ENCODE results near the gene ZNF71. TPM values are rescaled to one million over a fixed set of nuclear protein-coding genes. Genes with fewer than 3 reads are reported as not detected.
"Not testable (repeated sequence)": the region's sequence is repeated elsewhere in the genome, so short reads cannot be mapped to it uniquely, and the experiment has no call there.

ZNF71 gene
- total RNA-seq, 2 experiments from 2014 or later: 8.3 to 8.5 TPM

- peak within 1 kb of the TSS; percentile 88 for H3K4me3 Mint-ChIP-seq
- H3K27ac Mint-ChIP-seq: peak within 1 kb of the TSS; percentile 87
- DNase-seq (peak; percentile 92), ATAC-seq (ENCODE audit: low read depth) (peak; percentile 92)
- POLR2A ChIA-PET: interaction anchor here (0.7 to 1.0 kb wide), 2 partner anchors 134 to 267 kb away, joined by 3 to 4 read pairs; partner anchors contain the start of gene ZNF583
- peaks cover 10% of the 10 kb centered on the region for H3K4me1 Mint-ChIP-seq
- H3K36me3 Mint-ChIP-seq: peaks cover 14% of the 10 kb centered on the region
- H3K27me3 Mint-ChIP-seq: no peaks in the 10 kb centered on the region
- H3K9me3 Mint-ChIP-seq: peaks cover 13% of the 10 kb centered on the region
These were observed 76.5 kb downstream of the ZNF71 start, which contains the start of gene ZNF835 for GRCh38 chr19:56671613-56671994. Gene ZNF835 (minus strand): TSS chr19:56671757. CDS start chr19:56665198, 6,559 bp downstream.

- H3K27ac Mint-ChIP-seq; H3K27me3 Mint-ChIP-seq; H3K4me1 Mint-ChIP-seq; ATAC-seq (ENCODE audit: low read depth); H3K4me3 Mint-ChIP-seq; POLR2A ChIA-PET; DNase-seq: not testable (repeated sequence)
- Mint-ChIP-seq H3K36me3 (peaks cover 14% of the 10 kb centered on the region), H3K9me3 (peaks cover 16% of the 10 kb centered on the region)
These were observed 77.5 kb downstream of the ZNF71 start for GRCh38 chr19:56672610-56673009.

Other genes starting within 250 kb of the ZNF71 start
- gene ZNF582, start 201.8 kb upstream of the ZNF71 start, total RNA-seq: 1 to 10 TPM; 5.0 to 5.5 TPM
- 1 to 10 TPM; 8.5 to 9.2 TPM for gene ZNF583, start 191.0 kb upstream of the ZNF71 start, total RNA-seq
- 1 to 10 TPM; 2.0 TPM for gene ZNF667, start 118.0 kb upstream of the ZNF71 start, total RNA-seq
- 1 to 10 TPM; 1.5 to 4.0 TPM for gene ZNF471, start 87.4 kb upstream of the ZNF71 start, total RNA-seq
- gene ZFP28, start 56.4 kb upstream of the ZNF71 start, total RNA-seq: 10 to 100 TPM; 12.2 TPM
- 1 to 10 TPM; 7.3 to 8.8 TPM for gene ZNF470, start 27.8 kb upstream of the ZNF71 start, total RNA-seq
- under 1 TPM in 1 of 2 experiments, not detected in 1; 0.39 TPM for gene SMIM17, start 47.9 kb downstream of the ZNF71 start, total RNA-seq
- 1 to 10 TPM; 3.8 to 6.5 TPM for gene ZNF835, start 76.5 kb downstream of the ZNF71 start, total RNA-seq
- gene PEG3, start 245.4 kb downstream of the ZNF71 start, total RNA-seq: under 1 TPM; 0.06 TPM
- gene ZIM2, start 245.4 kb downstream of the ZNF71 start, total RNA-seq: not detected

Measured in activated naive CD8-positive, alpha-beta T cell treated with anti-CD3 and anti-CD28 coated beads, Interleukin-2, amount 10 ng/mL, durations not matched to agents 7 days and 5 days (primary cell).